GM19043 (cell line): ENCODE data around the gene KIAA1958.
A peak's percentile ranks its signal among the peaks of the same experiment; 100 is the strongest.

Experiments used
- ATAC-seq: cut with Tn5 transposase; IDR thresholded peaks from one replicate; pipeline ENCODE4 v1.9.1; 2021; ENCODE audit warnings: low read depth; ENCODE audit not compliant: unreplicated experiment

The KIAA1958 gene

GRCh38 chr9:112703304-112703703, 216.7 kb downstream of the KIAA1958 start:
- no peak for ATAC-seq

- no peak for ATAC-seq
Observed at GRCh38 chr9:112705768-112706427, 219.3 kb downstream of the KIAA1958 start.

- no peak for ATAC-seq
Observed at GRCh38 chr9:112711050-112711689, 224.5 kb downstream of the KIAA1958 start.

- ATAC-seq, result no peak
Observed at GRCh38 chr9:112712678-112713077, 226.1 kb downstream of the KIAA1958 start.

GRCh38 chr9:112717661-112718331, 231.2 kb downstream of the KIAA1958 start, which contains the start of gene INIP:
Gene INIP, minus strand, starts transcription at chr9:112718117. Its CDS starts 1,632 bp downstream, at chr9:112716485.
- peak; percentile 94 for ATAC-seq
